Measurements from ENCODE around the gene ANGPTL4. TPM values are rescaled to one million over a fixed set of nuclear protein-coding genes. Genes with fewer than 3 reads are reported as not detected.
A peak's percentile ranks its signal among the peaks of the same experiment; 100 is the strongest.

ANGPTL4 gene
- total and polyA plus RNA-seq, 7 donors = 10.7 to 235 (median 42.5) TPM

DNA sequence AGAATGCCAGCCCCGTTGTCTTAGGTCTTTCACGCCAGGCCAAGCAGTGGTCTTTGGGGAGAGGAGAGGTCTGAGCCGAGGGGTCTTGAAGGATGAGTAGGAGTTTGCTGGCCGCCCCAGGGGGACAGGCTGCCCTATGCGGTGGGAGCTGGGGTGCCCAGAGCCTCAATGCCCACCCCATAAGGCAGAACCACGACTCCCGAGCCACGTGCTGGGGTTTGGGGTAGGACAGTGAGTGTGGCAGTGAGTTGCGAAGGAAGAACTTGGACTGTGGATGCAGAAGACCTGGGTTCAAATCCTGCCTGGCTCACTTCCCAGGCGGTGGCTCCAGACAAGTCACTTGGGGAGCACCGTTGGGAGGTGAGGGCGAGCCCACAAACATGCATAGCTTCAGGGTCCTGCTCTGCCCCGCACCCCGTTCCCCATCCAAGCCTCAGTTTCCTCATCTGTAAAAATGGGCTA is 31.7 kb downstream of the ANGPTL4 start:
- TF ChIP-seq, protein P1, sequence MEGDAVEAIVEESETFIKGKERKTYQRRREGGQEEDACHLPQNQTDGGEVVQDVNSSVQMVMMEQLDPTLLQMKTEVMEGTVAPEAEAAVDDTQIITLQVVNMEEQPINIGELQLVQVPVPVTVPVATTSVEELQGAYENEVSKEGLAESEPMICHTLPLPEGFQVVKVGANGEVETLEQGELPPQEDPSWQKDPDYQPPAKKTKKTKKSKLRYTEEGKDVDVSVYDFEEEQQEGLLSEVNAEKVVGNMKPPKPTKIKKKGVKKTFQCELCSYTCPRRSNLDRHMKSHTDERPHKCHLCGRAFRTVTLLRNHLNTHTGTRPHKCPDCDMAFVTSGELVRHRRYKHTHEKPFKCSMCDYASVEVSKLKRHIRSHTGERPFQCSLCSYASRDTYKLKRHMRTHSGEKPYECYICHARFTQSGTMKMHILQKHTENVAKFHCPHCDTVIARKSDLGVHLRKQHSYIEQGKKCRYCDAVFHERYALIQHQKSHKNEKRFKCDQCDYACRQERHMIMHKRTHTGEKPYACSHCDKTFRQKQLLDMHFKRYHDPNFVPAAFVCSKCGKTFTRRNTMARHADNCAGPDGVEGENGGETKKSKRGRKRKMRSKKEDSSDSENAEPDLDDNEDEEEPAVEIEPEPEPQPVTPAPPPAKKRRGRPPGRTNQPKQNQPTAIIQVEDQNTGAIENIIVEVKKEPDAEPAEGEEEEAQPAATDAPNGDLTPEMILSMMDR (IDR thresholded peaks at IDR 0.05) = no peak
- 88 to 91% (median 88%) methylated on average over 14 of the region's 14 CpGs for WGBS, 3 donors
- peaks cover 59% of the 10 kb centered on the region for H3K4me1 ChIP-seq
- no peaks in the 10 kb centered on the region for H3K9me3 ChIP-seq
- H3K36me3 ChIP-seq (ENCODE audit: insufficient read depth in 1 of 2, low read depth in 1 of 2) = peaks cover 0 to 15% of the 10 kb centered on the region in 2 donors
- intact Hi-C loops (cut with DNase I) = loop anchor here (2.0 kb wide), 2 partner anchors 39 to 41 kb away; no protein-coding TSS in a partner anchor
- H3K27me3 ChIP-seq (ENCODE audit: insufficient read depth in 3 of 3, low read length in 2 of 3) = no peaks in the 10 kb centered on the region
- peak overlapping the region; percentile 89 for H3K27ac ChIP-seq
- H3K4me3 ChIP-seq = no peak overlapping the region
- no peak for ATAC-seq
- peak in 1 of 2 donors; percentile 44 for DNase-seq

DNA sequence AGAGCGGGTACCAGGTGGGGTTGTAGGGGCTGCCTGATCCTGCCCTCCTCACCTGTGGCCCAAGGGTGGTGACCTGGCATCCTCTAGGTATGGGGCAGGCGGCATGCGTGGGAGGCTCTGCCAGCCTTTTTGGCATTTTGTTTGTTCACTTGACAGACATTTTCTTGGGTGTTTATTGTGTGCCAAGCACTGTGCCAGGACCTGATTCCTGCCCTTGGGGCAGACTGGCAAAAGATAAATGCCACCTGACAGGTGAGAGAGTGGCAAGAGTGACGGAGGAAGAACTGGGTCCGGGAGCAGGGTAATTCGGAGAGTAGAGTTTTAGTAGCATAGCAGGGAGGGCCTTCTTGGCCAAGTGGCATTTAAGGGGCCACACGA is 32.2 kb downstream of the ANGPTL4 start:
- peaks cover 0 to 18% of the 10 kb centered on the region in 2 donors for H3K36me3 ChIP-seq (ENCODE audit: insufficient read depth in 1 of 2, low read depth in 1 of 2)
- no peaks in the 10 kb centered on the region for H3K9me3 ChIP-seq
- no peak for ATAC-seq
- peak overlapping the region; percentile 23 for H3K27ac ChIP-seq
- peaks cover 56% of the 10 kb centered on the region for H3K4me1 ChIP-seq
- H3K4me3 ChIP-seq = no peak overlapping the region
- TF ChIP-seq, protein P1 (IDR thresholded peaks at IDR 0.05) = no peak
- DNase-seq = peak in 1 of 2 donors; percentile 23
- intact Hi-C loops (cut with DNase I) = loop anchor here in 1 of 2 donors (2.0 kb wide), 1 partner anchor 41 kb away; no protein-coding TSS in a partner anchor
- no peaks in the 10 kb centered on the region for H3K27me3 ChIP-seq (ENCODE audit: insufficient read depth in 3 of 3, low read length in 2 of 3)
- 69 to 90% (median 72%) methylated on average over 7 of the region's 7 CpGs for WGBS, 3 donors

DNA sequence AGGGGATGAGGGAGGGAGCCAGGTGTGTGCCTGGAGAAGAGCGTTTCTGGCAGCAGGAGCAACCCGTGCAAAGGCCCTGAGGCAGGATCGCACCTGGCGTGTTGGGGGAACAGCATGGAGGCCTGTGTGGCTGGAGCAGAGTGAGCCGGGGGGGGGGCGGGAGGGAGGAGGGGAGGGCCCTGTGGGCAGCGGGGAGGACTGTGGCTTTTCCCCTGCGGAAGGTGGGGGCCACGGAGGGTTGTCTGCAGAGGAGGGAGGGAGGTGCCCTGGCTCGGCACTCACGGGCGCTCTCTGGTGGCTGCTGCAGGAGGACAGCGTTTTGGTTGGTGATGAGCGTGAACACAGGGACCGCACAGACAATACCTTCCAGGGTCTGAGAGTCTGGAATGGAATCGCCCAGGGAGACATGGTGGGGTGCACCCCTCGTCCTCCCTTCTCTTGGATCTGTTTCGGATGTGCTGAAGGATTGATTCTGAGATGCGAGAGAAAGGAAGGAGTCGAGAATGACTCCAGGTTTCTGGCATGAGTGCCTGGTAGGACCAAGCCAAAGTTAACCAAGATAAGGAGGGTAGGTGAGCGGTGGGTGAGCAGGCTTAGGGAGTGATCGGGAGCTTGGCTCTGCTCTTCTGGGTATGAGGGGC is 32.7 kb downstream of the ANGPTL4 start:
- DNase-seq = peak; percentile 73 to 83
- H3K4me1 ChIP-seq = peaks cover 50% of the 10 kb centered on the region
- no peaks in the 10 kb centered on the region for H3K9me3 ChIP-seq
- intact Hi-C loops (cut with DNase I) = loop anchor here in 1 of 2 donors (2.0 kb wide), 1 partner anchor 42 kb away; no protein-coding TSS in a partner anchor
- H3K27ac ChIP-seq = no peak overlapping the region
- 59 to 75% (median 67%) methylated on average over 17 to 22 of the region's 22 CpGs for WGBS, 3 donors
- peak; percentile 19 to 50 (median 34) for ATAC-seq
- H3K4me3 ChIP-seq = no peak overlapping the region
- H3K36me3 ChIP-seq (ENCODE audit: insufficient read depth in 1 of 2, low read depth in 1 of 2) = peaks cover 0 to 20% of the 10 kb centered on the region in 2 donors
- TF ChIP-seq, protein P1 (IDR thresholded peaks at IDR 0.05) = peak; percentile 55
- H3K27me3 ChIP-seq (ENCODE audit: insufficient read depth in 3 of 3, low read length in 2 of 3) = no peaks in the 10 kb centered on the region

DNA sequence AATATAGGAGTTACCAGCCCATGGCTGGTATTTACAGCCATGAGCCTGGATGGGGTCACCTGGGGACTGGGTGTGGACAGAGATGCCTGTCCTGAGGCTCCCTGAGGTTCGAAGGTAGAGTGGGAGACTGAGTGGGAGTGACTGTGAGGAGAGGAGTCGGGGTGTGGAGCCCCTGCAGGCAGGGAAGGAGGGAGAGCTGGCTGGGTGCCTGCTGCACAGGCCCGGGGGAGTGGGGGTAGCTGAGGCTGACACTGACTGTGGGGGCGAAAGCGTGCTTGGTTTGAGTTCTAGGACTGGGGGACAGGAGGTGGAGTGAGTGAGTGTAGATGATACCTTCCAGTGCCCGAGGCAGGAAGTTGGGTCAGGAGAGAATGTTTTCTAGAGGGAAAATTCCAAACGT is 33.3 kb downstream of the ANGPTL4 start:
- intact Hi-C loops (cut with DNase I) = loop anchor here in 1 of 2 donors (2.0 kb wide), 1 partner anchor 42 kb away; no protein-coding TSS in a partner anchor

More for the DNA sequence above, 33.3 kb downstream of the ANGPTL4 start:
- WGBS, 3 donors = 53 to 71% (median 60%) methylated on average over 7 of the region's 7 CpGs
- Histone ChIP-seq H3K27ac (no peak overlapping the region), H3K4me1 (peaks cover 45% of the 10 kb centered on the region), H3K36me3 (ENCODE audit: insufficient read depth in 1 of 2, low read depth in 1 of 2) (peaks cover 0 to 26% of the 10 kb centered on the region in 2 donors), H3K27me3 (ENCODE audit: insufficient read depth in 3 of 3, low read length in 2 of 3) (no peaks in the 10 kb centered on the region), H3K4me3 (no peak overlapping the region), H3K9me3 (no peaks in the 10 kb centered on the region)
- TF ChIP-seq, protein P1 (IDR thresholded peaks at IDR 0.05) = no peak
- ATAC-seq (no peak), DNase-seq (peak in 1 of 2 donors; percentile 37)
